ENCODE data around the gene SIRT3.

SIRT3 gene

GRCh38 chr11:235180-235579 lies 962 bp downstream of the SIRT3 start:
- Histone ChIP-seq H3K4me1 (ENCODE audit: control insufficient read depth in 1 of 2, insufficient read depth in 1 of 2, low read depth in 1 of 2, low read length in 1 of 2) (peaks cover 23 to 25% of the 10 kb centered on the region in 2 experiments), H3K27ac (no peak overlapping the region), H3K27me3 (no peaks in the 10 kb centered on the region), H3K4me3 (ENCODE audit: low read depth in 1 of 2, low read length in 1 of 2) (peak overlapping the region; percentile 68 to 100), H3K36me3 (peaks cover 12% of the 10 kb centered on the region), H3K9me3 (no peaks in the 10 kb centered on the region)
- no peak for TF ChIP-seq CTCF (IDR thresholded peaks at IDR 0.05)

- Histone ChIP-seq H3K4me1 (ENCODE audit: control insufficient read depth in 1 of 2, insufficient read depth in 1 of 2, low read depth in 1 of 2, low read length in 1 of 2) (peaks cover 18 to 21% of the 10 kb centered on the region in 2 experiments), H3K4me3 (ENCODE audit: low read depth in 1 of 2, low read length in 1 of 2) (no peak overlapping the region), H3K27ac (no peak overlapping the region), H3K9me3 (no peaks in the 10 kb centered on the region), H3K36me3 (no peaks in the 10 kb centered on the region), H3K27me3 (no peaks in the 10 kb centered on the region)
- no peak for TF ChIP-seq CTCF (IDR thresholded peaks at IDR 0.05)
These were observed 3.2 kb downstream of the SIRT3 start for GRCh38 chr11:232783-233565.

- Histone ChIP-seq H3K27ac (no peak overlapping the region), H3K36me3 (no peaks in the 10 kb centered on the region), H3K27me3 (no peaks in the 10 kb centered on the region), H3K4me3 (ENCODE audit: low read depth in 1 of 2, low read length in 1 of 2) (no peak overlapping the region), H3K9me3 (no peaks in the 10 kb centered on the region), H3K4me1 (ENCODE audit: control insufficient read depth in 1 of 2, insufficient read depth in 1 of 2, low read depth in 1 of 2, low read length in 1 of 2) (peaks cover 3% of the 10 kb centered on the region in 2 experiments)
- TF ChIP-seq CTCF (IDR thresholded peaks at IDR 0.05), result no peak
These were observed 5.7 kb downstream of the SIRT3 start for GRCh38 chr11:230431-230830.

DNA sequence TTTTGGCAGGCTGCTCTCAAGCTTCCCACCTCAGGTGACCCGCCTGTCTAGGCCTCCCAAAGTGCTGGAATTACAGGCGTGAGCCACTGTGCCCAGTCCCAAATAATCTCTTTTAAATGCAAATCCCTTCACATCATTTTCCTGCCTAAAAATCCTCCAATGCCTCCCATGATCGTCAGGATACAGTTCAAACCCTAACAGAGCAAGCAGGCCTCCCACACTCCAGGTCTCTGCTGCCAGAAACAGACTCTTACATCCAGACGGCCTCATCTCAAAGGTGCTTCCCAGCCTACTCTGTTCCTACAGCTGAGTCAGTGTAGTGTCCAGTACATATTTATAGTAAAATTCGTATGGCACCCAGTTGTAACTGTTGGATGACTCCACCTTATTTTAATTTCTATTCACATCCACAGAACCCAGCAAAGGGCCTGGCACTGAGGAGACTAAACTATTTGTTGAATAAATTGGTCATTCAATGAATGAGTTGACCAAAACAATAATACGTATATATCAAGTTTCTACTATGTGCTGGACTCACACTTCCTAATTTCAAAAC lies 8.2 kb downstream of the SIRT3 start:
- Histone ChIP-seq H3K27me3 (no peaks in the 10 kb centered on the region), H3K36me3 (peaks cover 6% of the 10 kb centered on the region), H3K4me1 (ENCODE audit: control insufficient read depth in 1 of 2, insufficient read depth in 1 of 2, low read depth in 1 of 2, low read length in 1 of 2) (no peaks in the 10 kb centered on the region), H3K27ac (no peak overlapping the region), H3K4me3 (ENCODE audit: low read depth in 1 of 2, low read length in 1 of 2) (no peak overlapping the region), H3K9me3 (no peaks in the 10 kb centered on the region)
- no peak for TF ChIP-seq CTCF (IDR thresholded peaks at IDR 0.05)

GRCh38 chr11:225734-226453 lies 10.2 kb downstream of the SIRT3 start:
- Histone ChIP-seq H3K36me3 (peaks cover 9% of the 10 kb centered on the region), H3K4me3 (ENCODE audit: low read depth in 1 of 2, low read length in 1 of 2) (no peak overlapping the region), H3K9me3 (no peaks in the 10 kb centered on the region), H3K27ac (no peak overlapping the region), H3K4me1 (ENCODE audit: control insufficient read depth in 1 of 2, insufficient read depth in 1 of 2, low read depth in 1 of 2, low read length in 1 of 2) (no peaks in the 10 kb centered on the region), H3K27me3 (no peaks in the 10 kb centered on the region)
- no peak for TF ChIP-seq CTCF (IDR thresholded peaks at IDR 0.05)
